ENCODE results near the gene DHX35. TPM values are rescaled to one million over a fixed set of nuclear protein-coding genes. Genes with fewer than 3 reads are reported as not detected.

Gene DHX35
- total and polyA plus RNA-seq, 7 experiments from 2014 or later: 4.7 to 13.3 (median 10.5) TPM

DNA sequence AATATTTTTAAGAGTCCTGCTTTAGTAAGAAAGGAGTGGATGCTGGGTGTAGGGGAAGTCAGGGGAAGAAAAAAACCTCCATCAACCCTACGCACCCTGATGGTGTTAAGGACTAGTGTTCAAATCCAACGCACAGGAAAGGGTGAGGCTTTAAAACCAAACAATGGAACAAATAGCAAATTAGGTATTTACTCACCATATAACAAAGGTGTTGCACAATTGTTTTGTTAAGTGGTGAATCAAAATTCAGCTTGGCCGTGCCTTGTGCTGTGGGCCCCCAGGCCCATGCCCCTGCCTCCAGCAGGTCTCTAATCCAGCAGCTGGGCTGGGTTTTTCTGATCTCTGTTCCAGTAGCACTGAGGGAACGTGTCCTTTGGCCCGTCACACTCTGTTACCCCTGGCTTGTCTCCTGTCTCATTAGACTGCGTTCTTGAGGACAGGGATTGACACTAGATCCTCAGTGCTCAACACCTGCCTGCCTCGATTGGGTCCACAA lies 24.1 kb upstream of the DHX35 start:
- Mint-ChIP-seq H3K9me3 (no peaks in the 10 kb centered on the region), H3K4me1 (peaks cover 0 to 32% (median 0%) of the 10 kb centered on the region in 7 donors), H3K4me3 (no peak overlapping the region), H3K27ac (no peak overlapping the region), H3K27me3 (no peaks in the 10 kb centered on the region), H3K36me3 (peaks cover 0 to 11% (median 5%) of the 10 kb centered on the region in 5 donors)
- Histone ChIP-seq H3K9me3 (ENCODE audit: control insufficient read depth in 2 of 3, low read length in 3 of 3) (no peaks in the 10 kb centered on the region), H3K4me3 (ENCODE audit: low read length) (no peak overlapping the region), H3K27me3 (ENCODE audit: control insufficient read depth in 2 of 2, insufficient read depth in 2 of 2, low read length in 2 of 2) (no peaks in the 10 kb centered on the region), H3K36me3 (ENCODE audit: control insufficient read depth in 2 of 3, insufficient read depth in 3 of 3, low read length in 3 of 3) (no peaks in the 10 kb centered on the region), H3K4me1 (ENCODE audit: control insufficient read depth in 2 of 2, insufficient read depth in 2 of 2, low read length in 2 of 2) (no peaks in the 10 kb centered on the region), H3K27ac (ENCODE audit: low read depth, low read length) (no peak overlapping the region)
- intact Hi-C loops (cut with micrococcal nuclease): no loop called here
- ChIA-PET CTCF (no interaction called here), POLR2A (no interaction called here)
- ATAC-seq (no peak), DNase-seq (no peak)

- ATAC-seq (no peak), DNase-seq (no peak)
- no peaks in the 10 kb centered on the region for H3K27me3 Mint-ChIP-seq
- Histone ChIP-seq H3K27ac (ENCODE audit: low read depth, low read length) (no peak overlapping the region), H3K36me3 (ENCODE audit: control insufficient read depth in 2 of 3, insufficient read depth in 3 of 3, low read length in 3 of 3) (no peaks in the 10 kb centered on the region), H3K27me3 (ENCODE audit: control insufficient read depth in 2 of 2, insufficient read depth in 2 of 2, low read length in 2 of 2) (no peaks in the 10 kb centered on the region), H3K4me1 (ENCODE audit: control insufficient read depth in 2 of 2, insufficient read depth in 2 of 2, low read length in 2 of 2) (no peaks in the 10 kb centered on the region), H3K4me3 (ENCODE audit: low read length) (no peak overlapping the region), H3K9me3 (ENCODE audit: control insufficient read depth in 2 of 3, low read length in 3 of 3) (no peaks in the 10 kb centered on the region)
- POLR2A ChIA-PET: interaction anchor here (0.6 kb wide), 1 partner anchor 534 kb away, joined by 4 read pairs; no protein-coding TSS in a partner anchor
- H3K9me3 Mint-ChIP-seq: no peaks in the 10 kb centered on the region
- H3K4me3 Mint-ChIP-seq: no peak overlapping the region
- peaks cover 0 to 11% (median 5%) of the 10 kb centered on the region in 5 donors for H3K36me3 Mint-ChIP-seq
- H3K4me1 Mint-ChIP-seq: peaks cover 0 to 26% (median 0%) of the 10 kb centered on the region in 7 donors
- intact Hi-C loops (cut with micrococcal nuclease): no loop called here
- peak overlapping the region in 1 of 9 donors; percentile 11 for H3K27ac Mint-ChIP-seq
- CTCF ChIA-PET: no interaction called here
Observed at GRCh38 chr20:38939686-38940085, 22.5 kb upstream of the DHX35 start.

DNA sequence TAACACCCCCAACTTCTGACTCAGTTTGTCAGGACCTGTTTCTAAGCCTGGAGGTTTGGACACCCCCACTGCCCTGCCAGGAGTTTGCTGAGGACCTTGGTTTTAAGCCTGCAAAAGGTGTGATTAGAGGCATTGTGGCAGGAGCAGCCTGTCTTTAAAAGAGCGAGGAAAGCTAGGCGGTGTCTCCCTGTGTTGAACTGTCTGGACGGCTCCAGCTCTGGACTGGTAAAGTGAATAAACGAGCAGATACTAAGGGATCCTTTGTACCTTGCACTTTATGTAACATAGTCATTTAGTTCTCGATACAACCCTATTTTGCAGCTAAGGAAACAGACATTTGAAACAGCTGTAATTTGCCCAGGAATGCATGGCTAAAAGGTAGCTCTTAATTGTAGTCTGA lies 21.5 kb upstream of the DHX35 start:
- no peaks in the 10 kb centered on the region for H3K27me3 ChIP-seq (ENCODE audit: control insufficient read depth in 2 of 2, insufficient read depth in 2 of 2, low read length in 2 of 2)

DNA sequence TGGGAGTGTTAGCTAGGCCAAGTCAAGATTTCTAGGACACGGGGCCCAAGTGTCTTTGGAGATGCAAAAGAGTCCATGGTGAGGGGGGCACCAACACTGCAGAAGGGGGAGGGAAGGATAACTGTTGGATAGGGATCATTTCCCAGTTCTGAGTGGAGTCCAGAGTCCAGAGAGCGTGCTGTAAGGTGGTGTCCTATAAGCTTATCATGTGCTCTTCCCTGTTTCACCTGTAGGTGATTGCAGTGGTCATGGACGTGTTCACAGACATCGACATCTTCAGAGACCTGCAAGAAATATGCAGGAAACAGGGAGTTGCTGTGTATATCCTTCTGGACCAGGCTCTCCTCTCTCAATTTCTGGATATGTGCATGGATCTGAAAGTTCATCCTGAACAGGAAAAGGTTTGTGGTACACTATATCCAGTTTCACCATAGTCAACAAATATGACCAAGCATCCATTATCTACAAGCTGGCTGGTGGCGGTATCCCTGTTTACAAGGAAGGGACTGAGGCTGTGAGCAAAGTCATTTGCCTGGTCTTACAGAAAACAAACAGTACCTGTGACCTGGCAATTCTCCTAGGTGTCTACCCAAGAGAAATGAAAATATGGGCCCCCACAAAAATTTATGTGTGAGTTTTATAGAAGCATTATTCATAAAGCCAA lies 20.3 kb upstream of the DHX35 start:
- H3K4me3 Mint-ChIP-seq: no peak overlapping the region
- intact Hi-C loops (cut with micrococcal nuclease): no loop called here
- H3K9me3 ChIP-seq (ENCODE audit: control insufficient read depth in 2 of 3, low read length in 3 of 3): no peaks in the 10 kb centered on the region
- no peaks in the 10 kb centered on the region for H3K27me3 ChIP-seq (ENCODE audit: control insufficient read depth in 2 of 2, insufficient read depth in 2 of 2, low read length in 2 of 2)
- no peak overlapping the region for H3K27ac Mint-ChIP-seq
- H3K27me3 Mint-ChIP-seq: no peaks in the 10 kb centered on the region
- no peaks in the 10 kb centered on the region for H3K36me3 ChIP-seq (ENCODE audit: control insufficient read depth in 2 of 3, insufficient read depth in 3 of 3, low read length in 3 of 3)
- no peaks in the 10 kb centered on the region for H3K9me3 Mint-ChIP-seq
- ChIA-PET CTCF (interaction anchor here (0.6 kb wide), 1 partner anchor 30 kb away, joined by 3 read pairs; no protein-coding TSS in a partner anchor), POLR2A (no interaction called here)
- ATAC-seq: no peak
- H3K27ac ChIP-seq (ENCODE audit: low read depth, low read length): no peak overlapping the region
- peaks cover 0 to 21% (median 5%) of the 10 kb centered on the region in 5 donors for H3K36me3 Mint-ChIP-seq
- peaks cover 0 to 17% (median 0%) of the 10 kb centered on the region in 7 donors for H3K4me1 Mint-ChIP-seq
- H3K4me3 ChIP-seq (ENCODE audit: low read length): no peak overlapping the region
- no peaks in the 10 kb centered on the region for H3K4me1 ChIP-seq (ENCODE audit: control insufficient read depth in 2 of 2, insufficient read depth in 2 of 2, low read length in 2 of 2)
- no peak for DNase-seq

More for the DNA sequence above, 21.5 kb upstream of the DHX35 start:
- POLR2A ChIA-PET: no interaction called here
- Mint-ChIP-seq H3K9me3 (no peaks in the 10 kb centered on the region), H3K4me3 (no peak overlapping the region), H3K27ac (no peak overlapping the region), H3K36me3 (peaks cover 0 to 14% (median 5%) of the 10 kb centered on the region in 5 donors), H3K4me1 (peaks cover 0 to 20% (median 0%) of the 10 kb centered on the region in 7 donors), H3K27me3 (no peaks in the 10 kb centered on the region)
- DNase-seq (no peak), ATAC-seq (no peak)
- Histone ChIP-seq H3K36me3 (ENCODE audit: control insufficient read depth in 2 of 3, insufficient read depth in 3 of 3, low read length in 3 of 3) (no peaks in the 10 kb centered on the region), H3K27ac (ENCODE audit: low read depth, low read length) (no peak overlapping the region), H3K4me3 (ENCODE audit: low read length) (no peak overlapping the region), H3K9me3 (ENCODE audit: control insufficient read depth in 2 of 3, low read length in 3 of 3) (no peaks in the 10 kb centered on the region), H3K4me1 (ENCODE audit: control insufficient read depth in 2 of 2, insufficient read depth in 2 of 2, low read length in 2 of 2) (no peaks in the 10 kb centered on the region)
- CTCF ChIA-PET: no interaction called here
- intact Hi-C loops (cut with micrococcal nuclease): no loop called here

DNA sequence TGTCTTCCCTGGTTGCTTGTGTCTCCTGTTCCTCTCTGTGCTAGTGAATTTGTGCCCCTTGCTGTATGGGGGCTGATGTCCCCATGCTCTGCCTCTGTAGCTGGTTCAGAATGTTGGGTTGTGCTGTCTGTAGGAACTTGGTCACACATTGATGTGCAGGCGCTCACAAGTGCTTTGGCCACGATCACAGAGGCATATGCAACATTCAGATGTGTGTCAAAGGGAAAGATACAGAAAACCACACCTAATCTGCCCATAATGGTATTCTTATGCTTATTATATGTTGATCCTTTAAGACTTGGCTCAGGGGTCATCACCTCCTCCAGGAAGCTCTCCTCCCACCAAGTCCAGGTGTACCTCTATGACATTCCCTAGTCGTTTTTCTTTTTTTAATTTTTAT lies 17.1 kb upstream of the DHX35 start:
- peaks cover 0 to 28% (median 10%) of the 10 kb centered on the region in 5 donors for H3K36me3 Mint-ChIP-seq
- DNase-seq (no peak), ATAC-seq (no peak)
- Histone ChIP-seq H3K4me1 (ENCODE audit: control insufficient read depth in 2 of 2, insufficient read depth in 2 of 2, low read length in 2 of 2) (no peaks in the 10 kb centered on the region), H3K27me3 (ENCODE audit: control insufficient read depth in 2 of 2, insufficient read depth in 2 of 2, low read length in 2 of 2) (no peaks in the 10 kb centered on the region), H3K27ac (ENCODE audit: low read depth, low read length) (no peak overlapping the region), H3K4me3 (ENCODE audit: low read length) (no peak overlapping the region), H3K9me3 (ENCODE audit: control insufficient read depth in 2 of 3, low read length in 3 of 3) (no peaks in the 10 kb centered on the region), H3K36me3 (ENCODE audit: control insufficient read depth in 2 of 3, insufficient read depth in 3 of 3, low read length in 3 of 3) (no peaks in the 10 kb centered on the region)
- H3K4me3 Mint-ChIP-seq: no peak overlapping the region
- ChIA-PET POLR2A (no interaction called here), CTCF (no interaction called here)
- no peaks in the 10 kb centered on the region for H3K9me3 Mint-ChIP-seq
- peak overlapping the region in 1 of 9 donors; percentile 53 for H3K27ac Mint-ChIP-seq
- no peaks in the 10 kb centered on the region for H3K27me3 Mint-ChIP-seq
- no peaks in the 10 kb centered on the region for H3K4me1 Mint-ChIP-seq
- intact Hi-C loops (cut with micrococcal nuclease): no loop called here

- no peaks in the 10 kb centered on the region for H3K27me3 Mint-ChIP-seq
- Histone ChIP-seq H3K27ac (ENCODE audit: low read depth, low read length) (no peak overlapping the region), H3K9me3 (ENCODE audit: control insufficient read depth in 2 of 3, low read length in 3 of 3) (no peaks in the 10 kb centered on the region), H3K4me3 (ENCODE audit: low read length) (no peak overlapping the region), H3K27me3 (ENCODE audit: control insufficient read depth in 2 of 2, insufficient read depth in 2 of 2, low read length in 2 of 2) (no peaks in the 10 kb centered on the region), H3K4me1 (ENCODE audit: control insufficient read depth in 2 of 2, insufficient read depth in 2 of 2, low read length in 2 of 2) (no peaks in the 10 kb centered on the region), H3K36me3 (ENCODE audit: control insufficient read depth in 2 of 3, insufficient read depth in 3 of 3, low read length in 3 of 3) (no peaks in the 10 kb centered on the region)
- peaks cover 0 to 26% (median 10%) of the 10 kb centered on the region in 5 donors for H3K36me3 Mint-ChIP-seq
- ChIA-PET POLR2A (no interaction called here), CTCF (no interaction called here)
- no peak for DNase-seq
- H3K27ac Mint-ChIP-seq: no peak overlapping the region
- intact Hi-C loops (cut with micrococcal nuclease): no loop called here
- H3K9me3 Mint-ChIP-seq: no peaks in the 10 kb centered on the region
- no peak overlapping the region for H3K4me3 Mint-ChIP-seq
- ATAC-seq: no peak
- no peaks in the 10 kb centered on the region for H3K4me1 Mint-ChIP-seq
Observed at GRCh38 chr20:38946836-38947235, 15.3 kb upstream of the DHX35 start.

- POLR2A ChIA-PET: no interaction called here
- no peaks in the 10 kb centered on the region for H3K4me1 ChIP-seq (ENCODE audit: control insufficient read depth in 2 of 2, insufficient read depth in 2 of 2, low read length in 2 of 2)
- ATAC-seq (no peak), DNase-seq (no peak)
- H3K4me1 Mint-ChIP-seq: no peaks in the 10 kb centered on the region
- no peaks in the 10 kb centered on the region for H3K27me3 Mint-ChIP-seq
- no peaks in the 10 kb centered on the region for H3K9me3 ChIP-seq (ENCODE audit: control insufficient read depth in 2 of 3, low read length in 3 of 3)
- H3K36me3 Mint-ChIP-seq: peaks cover 0 to 26% (median 7%) of the 10 kb centered on the region in 5 donors
- H3K9me3 Mint-ChIP-seq: no peaks in the 10 kb centered on the region
- CTCF ChIA-PET: no interaction called here
- no peak overlapping the region for H3K4me3 ChIP-seq (ENCODE audit: low read length)
- H3K36me3 ChIP-seq (ENCODE audit: control insufficient read depth in 2 of 3, insufficient read depth in 3 of 3, low read length in 3 of 3): no peaks in the 10 kb centered on the region
- no peak overlapping the region for H3K27ac ChIP-seq (ENCODE audit: low read depth, low read length)
- peak overlapping the region in 1 of 10 donors; percentile 9 for H3K4me3 Mint-ChIP-seq
- no peak overlapping the region for H3K27ac Mint-ChIP-seq
- intact Hi-C loops (cut with micrococcal nuclease): no loop called here
- H3K27me3 ChIP-seq (ENCODE audit: control insufficient read depth in 2 of 2, insufficient read depth in 2 of 2, low read length in 2 of 2): no peaks in the 10 kb centered on the region
Observed at GRCh38 chr20:38947931-38948362, 14.2 kb upstream of the DHX35 start.

Measured in naive thymus-derived CD4-positive, alpha-beta T cell (primary cell).